ENCODE data around the gene HACD3.

DNA sequence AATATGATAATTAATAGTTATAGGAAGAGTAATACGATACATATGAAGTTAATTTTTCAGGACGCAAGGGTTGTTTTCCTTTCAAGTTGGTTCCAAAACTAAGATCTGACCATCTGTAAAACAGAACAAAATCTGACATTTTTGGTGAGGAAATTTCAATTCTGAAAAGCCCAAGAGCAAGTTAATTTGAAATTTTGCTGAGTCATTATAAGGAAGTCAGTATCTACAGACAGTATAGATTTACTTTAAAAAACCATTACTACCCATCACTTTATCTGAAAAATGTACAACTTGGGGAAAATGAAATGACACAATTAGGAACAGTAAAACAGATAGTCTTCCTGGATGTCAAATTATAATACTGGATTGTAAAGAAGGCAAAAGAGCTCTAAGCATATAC, 68.2 kb downstream of the HACD3 start:
- TF ChIP-seq POLR2A (IDR thresholded peaks at IDR 0.05) = no peak
- TF ChIP-seq, protein P1, sequence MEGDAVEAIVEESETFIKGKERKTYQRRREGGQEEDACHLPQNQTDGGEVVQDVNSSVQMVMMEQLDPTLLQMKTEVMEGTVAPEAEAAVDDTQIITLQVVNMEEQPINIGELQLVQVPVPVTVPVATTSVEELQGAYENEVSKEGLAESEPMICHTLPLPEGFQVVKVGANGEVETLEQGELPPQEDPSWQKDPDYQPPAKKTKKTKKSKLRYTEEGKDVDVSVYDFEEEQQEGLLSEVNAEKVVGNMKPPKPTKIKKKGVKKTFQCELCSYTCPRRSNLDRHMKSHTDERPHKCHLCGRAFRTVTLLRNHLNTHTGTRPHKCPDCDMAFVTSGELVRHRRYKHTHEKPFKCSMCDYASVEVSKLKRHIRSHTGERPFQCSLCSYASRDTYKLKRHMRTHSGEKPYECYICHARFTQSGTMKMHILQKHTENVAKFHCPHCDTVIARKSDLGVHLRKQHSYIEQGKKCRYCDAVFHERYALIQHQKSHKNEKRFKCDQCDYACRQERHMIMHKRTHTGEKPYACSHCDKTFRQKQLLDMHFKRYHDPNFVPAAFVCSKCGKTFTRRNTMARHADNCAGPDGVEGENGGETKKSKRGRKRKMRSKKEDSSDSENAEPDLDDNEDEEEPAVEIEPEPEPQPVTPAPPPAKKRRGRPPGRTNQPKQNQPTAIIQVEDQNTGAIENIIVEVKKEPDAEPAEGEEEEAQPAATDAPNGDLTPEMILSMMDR (IDR thresholded peaks at IDR 0.05) = no peak

All from testis (tissue), 2 donors.